ENCODE results near the gene MRPL18. TPM values are rescaled to one million over a fixed set of nuclear protein-coding genes. Genes with fewer than 3 reads are reported as not detected.

Gene MRPL18
- total and polyA plus RNA-seq, 7 donors: 45.0 to 149 (median 71.9) TPM

- Histone ChIP-seq H3K36me3 (ENCODE audit: insufficient read depth in 1 of 2, low read depth in 1 of 2) (peaks cover 0 to 19% of the 10 kb centered on the region in 2 donors), H3K9me3 (no peaks in the 10 kb centered on the region), H3K4me1 (no peaks in the 10 kb centered on the region), H3K27ac (no peak overlapping the region), H3K27me3 (ENCODE audit: insufficient read depth in 3 of 3, low read length in 2 of 3) (no peaks in the 10 kb centered on the region), H3K4me3 (no peak overlapping the region)
- intact Hi-C loops (cut with DNase I): no loop called here
- no peak for ATAC-seq
- DNase-seq: no peak
- 87 to 92% (median 88%) methylated on average over 23 of the region's 23 CpGs for WGBS, 3 donors
- no peak for TF ChIP-seq CTCF (IDR thresholded peaks at IDR 0.05)
These were observed 27.9 kb downstream of the MRPL18 start for GRCh38 chr6:159817951-159818739.

- DNase-seq: no peak
- Histone ChIP-seq H3K27me3 (ENCODE audit: insufficient read depth in 3 of 3, low read length in 2 of 3) (no peaks in the 10 kb centered on the region), H3K27ac (no peak overlapping the region), H3K4me1 (no peaks in the 10 kb centered on the region), H3K9me3 (no peaks in the 10 kb centered on the region), H3K36me3 (ENCODE audit: insufficient read depth in 1 of 2, low read depth in 1 of 2) (peaks cover 0 to 18% of the 10 kb centered on the region in 2 donors), H3K4me3 (no peak overlapping the region)
- no peak for TF ChIP-seq CTCF (IDR thresholded peaks at IDR 0.05)
- 88 to 90% (median 88%) methylated on average over 16 of the region's 16 CpGs for whole genome bisulfite sequencing, 3 donors
- intact Hi-C loops (cut with DNase I): no loop called here
- no peak for ATAC-seq
These were observed 28.8 kb downstream of the MRPL18 start for GRCh38 chr6:159819098-159819497.

- intact Hi-C loops (cut with DNase I): no loop called here
- no peaks in the 10 kb centered on the region for H3K9me3 ChIP-seq
- H3K4me3 ChIP-seq: no peak overlapping the region
- peaks cover 0 to 18% of the 10 kb centered on the region in 2 donors for H3K36me3 ChIP-seq (ENCODE audit: insufficient read depth in 1 of 2, low read depth in 1 of 2)
- ATAC-seq: no peak
- no peaks in the 10 kb centered on the region for H3K4me1 ChIP-seq
- H3K27ac ChIP-seq: no peak overlapping the region
- TF ChIP-seq CTCF (IDR thresholded peaks at IDR 0.05): no peak
- 53 to 63% (median 60%) methylated on average over 28 of the region's 28 CpGs for WGBS, 3 donors
- H3K27me3 ChIP-seq (ENCODE audit: insufficient read depth in 3 of 3, low read length in 2 of 3): no peaks in the 10 kb centered on the region
- no peak for DNase-seq
These were observed 29.8 kb downstream of the MRPL18 start for GRCh38 chr6:159819932-159820640.

- no peaks in the 10 kb centered on the region for H3K27me3 ChIP-seq (ENCODE audit: insufficient read depth in 3 of 3, low read length in 2 of 3)
- H3K36me3 ChIP-seq (ENCODE audit: insufficient read depth in 1 of 2, low read depth in 1 of 2): peaks cover 0 to 18% of the 10 kb centered on the region in 2 donors
- H3K9me3 ChIP-seq: no peaks in the 10 kb centered on the region
- H3K4me3 ChIP-seq: no peak overlapping the region
- DNase-seq (no peak), ATAC-seq (no peak)
- WGBS, 3 donors: 76 to 83% (median 77%) methylated on average over 11 of the region's 11 CpGs
- TF ChIP-seq CTCF (IDR thresholded peaks at IDR 0.05): no peak
- H3K27ac ChIP-seq: no peak overlapping the region
- no peaks in the 10 kb centered on the region for H3K4me1 ChIP-seq
- intact Hi-C loops (cut with DNase I): no loop called here
These were observed 30.9 kb downstream of the MRPL18 start for GRCh38 chr6:159821122-159821521.
